ENCODE results near the gene SEMA3A.
"Not testable (repeated sequence)": the region's sequence is repeated elsewhere in the genome, so short reads cannot be mapped to it uniquely, and the experiment has no call there.

Gene SEMA3A

GRCh38 chr7:84062489-84062901 lies 132.1 kb downstream of the SEMA3A start:
- DNase-seq (ENCODE audit: low read depth): not testable (repeated sequence)

DNA sequence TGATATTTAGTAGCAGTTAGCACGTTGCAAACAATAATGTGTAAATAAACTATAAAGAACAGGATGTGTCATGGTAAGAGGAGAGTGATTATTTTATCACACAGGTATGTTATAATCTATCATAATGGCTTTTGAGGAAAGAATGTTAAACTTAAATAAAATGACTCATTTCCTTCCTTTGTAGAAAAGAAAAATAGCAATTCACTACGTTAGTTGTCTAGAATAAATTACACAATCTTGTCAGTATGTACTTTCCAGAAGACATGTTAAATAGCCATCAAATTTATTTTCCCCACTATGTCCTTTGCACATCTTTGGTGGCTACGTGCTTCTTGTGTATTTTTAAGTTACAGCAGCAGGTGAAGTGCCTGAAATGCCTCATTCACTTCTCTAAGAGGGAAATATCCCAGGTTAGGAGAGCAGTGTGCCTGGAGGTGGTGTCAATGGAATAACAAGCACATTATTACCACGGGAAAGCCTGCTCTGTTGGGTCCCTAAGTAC lies 133.8 kb downstream of the SEMA3A start:
- no peak for DNase-seq (ENCODE audit: low read depth)

DNA sequence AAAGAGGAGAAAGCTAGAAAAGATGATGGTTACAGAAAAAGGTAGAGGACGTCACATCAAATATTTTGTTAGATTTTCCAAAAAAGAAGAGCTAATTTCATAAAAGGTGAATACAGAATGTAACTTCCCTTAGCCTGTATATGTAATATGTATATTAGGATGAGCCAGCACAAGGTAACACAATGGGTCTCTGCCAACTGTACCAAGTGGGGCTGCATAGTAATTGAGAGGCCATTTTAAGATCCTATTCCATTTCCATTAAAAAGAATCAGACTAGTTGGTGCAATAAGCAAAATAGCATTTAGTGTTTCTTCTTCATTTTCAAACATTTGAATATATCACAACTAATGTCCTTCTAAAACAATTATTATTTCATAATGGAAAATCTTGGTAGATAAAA lies 134.6 kb downstream of the SEMA3A start:
- DNase-seq (ENCODE audit: low read depth): no peak

GRCh38 chr7:84058311-84059076 lies 136.1 kb downstream of the SEMA3A start:
- no peak for DNase-seq (ENCODE audit: low read depth)

DNA sequence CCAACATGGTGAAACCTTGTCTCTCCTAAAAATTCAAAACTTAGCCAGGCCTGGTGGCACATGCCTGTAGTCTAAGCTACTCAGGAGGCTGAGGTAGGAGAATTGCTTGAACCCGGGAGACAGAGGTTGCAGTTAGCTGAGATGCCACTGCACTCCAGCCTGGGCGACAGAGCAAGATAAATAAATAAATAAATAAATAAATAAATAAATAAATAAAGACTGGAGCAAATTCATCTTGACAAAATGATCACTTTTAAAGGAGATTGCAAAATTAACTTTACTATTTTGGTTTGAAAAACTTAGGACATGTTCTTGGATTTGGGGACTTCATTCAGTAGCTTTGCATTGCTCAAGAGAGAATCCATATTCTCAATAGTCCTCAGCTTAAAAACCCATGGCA lies 137.0 kb downstream of the SEMA3A start:
- no peak for DNase-seq (ENCODE audit: low read depth)

DNA sequence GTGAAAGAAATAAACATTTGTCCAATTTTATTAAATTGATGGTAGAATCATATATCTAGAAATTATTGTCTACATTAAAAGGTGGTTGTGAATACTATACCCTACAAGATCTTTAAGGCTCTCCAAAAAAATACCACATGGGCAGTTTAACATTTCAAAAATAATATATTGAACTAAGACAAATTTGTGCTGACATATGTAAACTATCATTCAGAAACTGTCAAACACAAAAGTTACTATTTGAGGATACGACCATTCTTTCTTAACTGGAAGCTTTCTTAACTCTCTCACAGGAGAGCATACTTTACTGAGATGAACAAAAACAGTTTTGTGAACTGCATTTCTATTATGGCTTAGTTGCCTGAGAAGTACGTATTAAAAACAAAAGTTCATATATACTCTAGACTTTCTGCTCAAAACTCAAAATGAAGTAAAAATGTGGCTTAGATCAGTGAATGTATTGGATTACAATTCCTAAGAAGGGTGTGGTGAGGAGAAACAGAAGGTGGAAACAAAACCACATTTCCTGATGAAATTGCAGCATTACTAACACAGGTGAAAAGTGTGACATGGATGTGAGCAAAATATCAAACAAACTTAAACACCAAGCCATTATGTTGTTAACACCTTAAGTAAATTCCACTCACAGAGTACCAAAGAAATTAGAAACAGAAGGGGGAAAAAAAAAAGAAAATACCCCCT lies 138.5 kb downstream of the SEMA3A start:
- no peak for DNase-seq (ENCODE audit: low read depth)

GRCh38 chr7:84055199-84055598 lies 139.4 kb downstream of the SEMA3A start:
- not testable (repeated sequence) for DNase-seq (ENCODE audit: low read depth)

DNA sequence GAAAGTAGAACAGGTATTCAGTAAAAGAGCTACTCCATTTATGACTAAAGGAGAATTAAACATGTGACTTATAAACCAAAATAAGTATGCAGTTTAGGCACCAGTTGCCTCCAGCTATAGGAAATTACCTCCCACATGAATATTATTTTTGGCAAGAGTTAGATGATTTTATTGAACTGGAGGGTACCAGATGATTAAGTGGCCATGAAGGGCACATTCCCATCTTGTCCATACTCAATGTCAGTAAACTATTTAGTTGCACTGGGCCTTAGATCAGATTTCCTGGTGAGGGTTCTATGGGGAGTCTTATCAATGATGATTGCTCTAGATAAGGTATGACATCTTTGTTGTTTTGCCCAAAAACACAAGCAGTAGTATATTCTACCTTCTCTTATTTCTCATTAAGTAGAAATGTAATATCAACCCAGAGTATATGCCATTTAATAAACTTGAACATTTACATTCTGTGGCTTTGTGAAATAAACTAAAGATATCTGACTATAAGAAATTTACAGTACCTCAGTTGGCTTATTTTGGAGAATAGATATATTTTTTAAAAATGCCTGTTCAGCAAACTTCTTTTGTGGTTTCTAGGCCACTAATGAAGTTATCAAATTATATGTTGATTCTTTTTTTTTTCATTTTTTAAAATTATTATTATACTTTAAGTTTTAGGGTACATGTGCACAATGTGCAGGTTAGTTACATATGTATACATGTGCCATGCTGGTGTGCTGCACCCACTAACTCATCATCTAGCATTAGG lies 145.3 kb downstream of the SEMA3A start:
- no peak for DNase-seq (ENCODE audit: low read depth)

GRCh38 chr7:84047085-84047484 lies 147.5 kb downstream of the SEMA3A start:
- DNase-seq (ENCODE audit: low read depth): no peak

DNA sequence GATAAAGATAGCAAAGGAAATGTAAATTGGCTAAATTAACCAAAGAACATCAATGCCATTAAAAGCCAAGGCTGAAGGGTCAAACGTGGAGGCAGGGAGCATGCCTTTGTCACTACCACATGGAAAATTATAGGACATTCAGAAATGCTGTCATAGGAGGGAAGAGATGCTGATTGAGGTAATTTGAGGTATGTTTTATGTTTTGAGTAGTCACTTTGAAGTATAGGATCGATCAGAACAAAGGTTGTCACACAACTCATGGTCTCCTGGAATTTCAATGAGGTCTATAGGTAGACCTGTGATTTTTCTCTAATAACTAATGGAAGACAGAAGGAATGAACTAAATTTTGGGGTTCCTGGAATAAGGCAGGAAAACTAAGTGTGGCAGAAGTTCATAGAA lies 149.8 kb downstream of the SEMA3A start:
- DNase-seq (ENCODE audit: low read depth): no peak

DNA sequence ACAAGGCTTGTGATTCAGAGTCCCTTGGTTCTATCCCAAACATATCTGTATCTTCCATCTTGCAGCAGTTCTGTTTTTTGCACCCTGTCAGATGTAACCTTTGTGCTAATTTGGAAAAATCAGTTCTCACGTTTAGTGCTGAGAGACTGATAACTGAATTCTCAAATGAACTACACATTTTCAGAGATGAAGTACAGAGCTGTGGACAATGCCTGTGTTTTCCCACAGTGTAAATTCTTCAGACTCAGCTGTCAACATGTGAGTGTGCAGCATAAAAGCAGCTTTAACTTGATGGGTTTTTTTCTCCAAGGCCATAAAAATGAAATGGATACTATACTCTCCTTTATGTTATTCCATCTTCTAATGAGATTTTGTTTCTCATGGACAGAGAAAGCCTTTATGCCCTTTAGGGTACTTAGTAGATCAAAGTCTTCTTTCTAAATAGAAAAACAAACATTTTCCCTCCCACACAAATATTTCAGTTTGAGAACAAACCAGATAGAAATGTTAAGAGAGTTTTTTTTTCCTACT lies 150.9 kb downstream of the SEMA3A start:
- DNase-seq (ENCODE audit: low read depth): no peak

- DNase-seq (ENCODE audit: low read depth): no peak
These were observed 152.5 kb downstream of the SEMA3A start for GRCh38 chr7:84042110-84042539.

DNA sequence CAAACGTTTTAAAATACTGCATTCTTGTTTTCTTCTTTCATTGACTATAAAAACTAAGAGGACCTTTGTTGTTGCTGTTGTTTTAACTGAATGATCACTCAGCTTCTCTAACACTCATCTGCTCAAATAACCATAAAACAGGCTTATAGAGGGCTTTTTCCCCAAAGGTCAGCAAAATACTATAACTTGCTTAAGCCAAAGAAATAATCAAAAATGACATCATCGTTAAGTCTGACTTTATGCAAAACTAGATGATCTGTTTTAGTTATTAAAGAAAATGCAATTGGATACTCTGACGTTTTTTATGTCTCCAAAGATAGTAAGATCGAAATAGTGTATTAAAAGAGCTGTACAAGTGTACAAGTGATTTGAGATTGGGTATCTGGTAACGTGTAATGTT lies 152.9 kb downstream of the SEMA3A start:
- DNase-seq (ENCODE audit: low read depth): no peak

DNA sequence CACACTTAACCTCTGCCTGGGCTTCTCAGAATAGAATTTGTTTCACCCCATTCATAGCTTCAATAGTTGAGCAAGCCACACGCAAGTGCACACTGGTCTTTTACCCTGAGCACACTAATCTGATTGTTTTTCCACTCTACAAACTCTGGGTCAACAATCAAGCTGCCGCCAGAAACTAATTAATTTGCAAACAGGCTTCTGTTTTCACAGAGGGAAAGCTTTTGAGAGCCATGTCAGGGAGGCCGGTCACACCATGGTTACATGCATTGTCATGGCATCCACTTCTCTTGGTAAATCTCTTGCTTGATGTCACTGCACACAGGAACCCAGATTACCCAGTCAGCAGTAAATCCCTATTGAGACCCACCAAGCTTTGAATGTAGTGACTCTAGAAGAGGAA lies 154.2 kb downstream of the SEMA3A start:
- no peak for DNase-seq (ENCODE audit: low read depth)

- DNase-seq (ENCODE audit: low read depth): no peak
These were observed 155.2 kb downstream of the SEMA3A start for GRCh38 chr7:84039432-84039831.

DNA sequence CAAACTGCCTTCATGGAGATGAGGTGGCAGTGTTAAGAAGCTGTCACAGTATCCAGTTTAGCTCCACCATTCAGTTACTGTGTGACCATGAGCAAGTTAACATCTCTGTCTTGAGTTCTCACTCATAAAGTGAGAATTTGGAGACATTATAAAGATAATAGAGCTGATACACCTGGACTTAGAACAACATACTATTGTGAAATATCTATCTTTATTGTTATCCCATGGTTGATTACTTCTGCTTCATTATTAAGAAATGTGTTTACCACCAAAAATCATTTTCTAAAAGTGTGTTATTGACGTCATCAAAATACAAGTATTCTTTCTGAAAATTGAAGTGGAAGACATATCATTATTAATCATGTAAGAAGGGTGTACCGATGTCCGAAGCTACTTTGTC lies 166.9 kb downstream of the SEMA3A start:
- DNase-seq (ENCODE audit: low read depth): no peak

- no peak for DNase-seq (ENCODE audit: low read depth)
These were observed 169.2 kb downstream of the SEMA3A start for GRCh38 chr7:84025332-84025927.

DNA sequence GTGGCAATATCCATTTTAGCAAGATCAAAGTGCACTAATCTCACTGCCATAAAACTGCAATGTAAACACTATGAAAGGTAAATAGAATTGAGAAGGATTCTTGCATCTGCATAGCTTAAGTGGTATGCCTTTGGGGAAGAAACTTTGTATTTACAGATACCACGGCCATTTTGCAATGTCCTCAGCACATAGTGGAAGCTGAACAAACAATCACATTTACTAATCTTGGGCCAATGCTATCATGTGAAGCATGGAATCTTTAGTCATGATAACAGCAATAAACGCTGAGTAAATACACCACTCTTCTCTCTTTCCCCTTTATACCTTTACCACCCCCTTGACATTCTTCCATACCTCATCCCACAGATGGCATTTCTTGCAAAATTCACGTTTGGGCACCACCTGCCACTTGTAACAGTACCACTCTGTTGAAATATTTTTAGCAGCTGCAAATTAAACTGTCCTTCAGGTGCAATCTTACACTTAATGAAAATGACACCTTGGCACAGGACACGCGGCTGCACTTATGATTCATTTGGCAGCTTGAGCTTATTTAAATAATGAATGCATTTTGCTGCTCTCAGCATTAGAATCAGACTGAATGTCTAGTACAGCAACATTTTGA lies 171.8 kb downstream of the SEMA3A start:
- DNase-seq (ENCODE audit: low read depth): no peak

- DNase-seq (ENCODE audit: low read depth): no peak
These were observed 172.6 kb downstream of the SEMA3A start for GRCh38 chr7:84022009-84022408.

- DNase-seq (ENCODE audit: low read depth): no peak
These were observed 173.2 kb downstream of the SEMA3A start for GRCh38 chr7:84021292-84021908.

GRCh38 chr7:84017651-84018050 lies 176.9 kb downstream of the SEMA3A start:
- no peak for DNase-seq (ENCODE audit: low read depth)

Data from stimulated activated CD8-positive, alpha-beta memory T cell treated with anti-CD3 and anti-CD28 coated beads, Interleukin-7, amount 100 ng/mL, for 24 hours (primary cell).